SIG-M5 (cell line): ENCODE measurements around the gene MKLN1.
"Not testable (repeated sequence)": the region's sequence is repeated elsewhere in the genome, so short reads cannot be mapped to it uniquely, and the experiment has no call there.

Experiments
- DNase-seq: peaks from one replicate; lab custom pipeline; 2025; lab: John Stamatoyannopoulos, UW

Gene MKLN1

GRCh38 chr7:131401194-131401593 is 73.5 kb downstream of the MKLN1 start:
- DNase-seq: no peak

GRCh38 chr7:131403322-131403721 is 75.6 kb downstream of the MKLN1 start:
- DNase-seq: no peak

- DNase-seq: no peak
These were observed 76.7 kb downstream of the MKLN1 start for GRCh38 chr7:131404226-131404911.

- no peak for DNase-seq
These were observed 81.6 kb downstream of the MKLN1 start for GRCh38 chr7:131409129-131409766.

- DNase-seq: no peak
These were observed 84.4 kb downstream of the MKLN1 start for GRCh38 chr7:131412031-131412430.

GRCh38 chr7:131413711-131414110 is 86.0 kb downstream of the MKLN1 start:
- DNase-seq: no peak

GRCh38 chr7:131424219-131424822 is 96.6 kb downstream of the MKLN1 start:
- no peak for DNase-seq

GRCh38 chr7:131425992-131426391 is 98.3 kb downstream of the MKLN1 start:
- DNase-seq: no peak

- DNase-seq: not testable (repeated sequence)
These were observed 103.2 kb downstream of the MKLN1 start for GRCh38 chr7:131430826-131431225.

GRCh38 chr7:131431289-131431688 is 103.6 kb downstream of the MKLN1 start:
- DNase-seq: no peak

- DNase-seq: no peak
These were observed 104.1 kb downstream of the MKLN1 start for GRCh38 chr7:131431756-131432155.

- DNase-seq: no peak
These were observed 108.7 kb downstream of the MKLN1 start for GRCh38 chr7:131436384-131436783.

GRCh38 chr7:131438969-131439368 is 111.3 kb downstream of the MKLN1 start:
- DNase-seq: no peak

GRCh38 chr7:131443496-131443895 is 115.8 kb downstream of the MKLN1 start:
- no peak for DNase-seq

GRCh38 chr7:131444683-131445082 is 117.0 kb downstream of the MKLN1 start:
- no peak for DNase-seq

- no peak for DNase-seq
These were observed 121.8 kb downstream of the MKLN1 start for GRCh38 chr7:131449373-131449902.

- no peak for DNase-seq
These were observed 126.8 kb downstream of the MKLN1 start for GRCh38 chr7:131454498-131454897.

- no peak for DNase-seq
These were observed 127.3 kb downstream of the MKLN1 start for GRCh38 chr7:131455001-131455400.

GRCh38 chr7:131455546-131455945 is 127.9 kb downstream of the MKLN1 start:
- no peak for DNase-seq

GRCh38 chr7:131456338-131456737 is 128.7 kb downstream of the MKLN1 start:
- no peak for DNase-seq

GRCh38 chr7:131459256-131459655 is 131.6 kb downstream of the MKLN1 start:
- no peak for DNase-seq

GRCh38 chr7:131462059-131462458 is 134.4 kb downstream of the MKLN1 start:
- no peak for DNase-seq

GRCh38 chr7:131462715-131463114 is 135.0 kb downstream of the MKLN1 start:
- DNase-seq: not testable (repeated sequence)
